Right atrium auricular region (tissue), 2 donors: ENCODE measurements around the gene HOXB8. TPM values are rescaled to one million over a fixed set of nuclear protein-coding genes. Genes with fewer than 3 reads are reported as not detected.

Source experiments
- DNase-seq: peaks from one replicate; pipeline ENCODE4 v3.0.0-alpha.2; 2019; ENCODE audit warnings: low spot score
- H3K27ac ChIP-seq, 2 donors: fragments of 200-600 bp; sonication (generic); 1 replicate in 1 of 2; 2 replicates in 1 of 2; pipeline ENCODE4 v1.5.1; 2016 to 2019
- H3K27me3 ChIP-seq, 2 donors: fragments of 200-600 bp; sonication (generic); one replicate each; pipeline versions ENCODE4 v1.5.1 to v1.6.0; 2017 to 2019
- H3K36me3 ChIP-seq: fragments of 200-600 bp; sonication (generic); one replicate; pipeline ENCODE4 v1.5.1; 2016
- H3K4me1 ChIP-seq, 2 donors: fragments of 200-600 bp; sonication (generic); one replicate each; pipeline versions ENCODE4 v1.5.1 to v1.6.0; 2017 to 2019
- H3K4me3 ChIP-seq, 2 donors: fragments of 200-600 bp; sonication (generic); 1 replicate in 1 of 2; 2 replicates in 1 of 2; pipeline ENCODE4 v1.5.1; 2017 to 2019; ENCODE audit warnings: mild to moderate bottlenecking in 1 of 2, moderate library complexity in 1 of 2
- H3K9me3 ChIP-seq, 2 donors: fragments of 200-600 bp; sonication (generic); one replicate each; pipeline ENCODE4 v1.5.1; 2019
- CTCF ChIP-seq, 2 donors: fragments of 200-600 bp; sonication (generic); IDR thresholded peaks; one replicate each; pipeline ENCODE4 v1.5.1; 2019; ENCODE audit warnings: antibody characterized with exemption in 2 of 2
- total RNA-seq, 2 donors: library from RNA; depleted of rRNA; stranded (reverse); fragments of >200 nt; gene quantifications; one replicate each; pipeline ENCODE4 v1.1.0, GENCODE V29; 2016

The HOXB8 gene
- total RNA-seq, 2 donors from 2014 or later = not detected

DNA sequence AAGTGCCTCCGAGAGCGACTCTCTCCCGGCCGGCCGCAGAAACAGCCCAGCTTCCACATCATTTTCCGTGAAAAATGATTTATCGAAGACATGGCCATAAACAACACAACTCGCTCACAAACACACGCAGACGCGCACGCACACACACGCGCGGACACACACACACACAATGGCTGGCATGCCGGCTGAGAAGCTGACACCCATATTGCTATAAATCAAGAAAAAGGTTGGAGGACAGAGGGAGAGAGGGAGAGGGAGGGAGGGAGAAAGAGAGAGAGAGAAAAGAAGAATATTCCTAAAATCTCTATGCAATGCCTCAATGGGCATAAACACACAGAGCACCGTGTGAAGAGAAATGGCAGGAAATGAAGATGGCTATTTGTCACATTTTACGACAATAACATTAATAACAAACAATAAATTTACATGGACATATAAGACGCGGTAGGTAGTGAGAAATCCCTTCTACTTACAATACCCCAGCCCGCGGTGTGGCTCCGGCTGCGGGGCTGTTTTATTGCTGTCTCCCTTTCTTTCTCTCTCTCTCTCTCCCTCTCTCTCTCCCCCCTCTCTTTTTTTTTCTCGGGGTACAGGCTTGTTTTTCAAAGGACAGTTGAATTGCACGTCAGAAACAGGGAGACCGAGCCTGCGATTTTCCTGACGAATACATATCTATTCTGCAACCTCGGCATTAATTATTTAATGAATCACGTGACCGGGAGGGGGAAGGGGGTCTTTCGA lies 46.4 kb downstream of the HOXB8 start:
- H3K4me1 ChIP-seq = peaks cover 0 to 8% of the 10 kb centered on the region in 2 donors
- H3K27ac ChIP-seq = no peak overlapping the region
- H3K4me3 ChIP-seq = no peak overlapping the region
- DNase-seq = no peak
- H3K9me3 ChIP-seq = no peaks in the 10 kb centered on the region
- no peaks in the 10 kb centered on the region for H3K36me3 ChIP-seq
- TF ChIP-seq CTCF (IDR thresholded peaks at IDR 0.05) = no peak
- H3K27me3 ChIP-seq = peaks cover 0 to 16% of the 10 kb centered on the region in 2 donors

DNA sequence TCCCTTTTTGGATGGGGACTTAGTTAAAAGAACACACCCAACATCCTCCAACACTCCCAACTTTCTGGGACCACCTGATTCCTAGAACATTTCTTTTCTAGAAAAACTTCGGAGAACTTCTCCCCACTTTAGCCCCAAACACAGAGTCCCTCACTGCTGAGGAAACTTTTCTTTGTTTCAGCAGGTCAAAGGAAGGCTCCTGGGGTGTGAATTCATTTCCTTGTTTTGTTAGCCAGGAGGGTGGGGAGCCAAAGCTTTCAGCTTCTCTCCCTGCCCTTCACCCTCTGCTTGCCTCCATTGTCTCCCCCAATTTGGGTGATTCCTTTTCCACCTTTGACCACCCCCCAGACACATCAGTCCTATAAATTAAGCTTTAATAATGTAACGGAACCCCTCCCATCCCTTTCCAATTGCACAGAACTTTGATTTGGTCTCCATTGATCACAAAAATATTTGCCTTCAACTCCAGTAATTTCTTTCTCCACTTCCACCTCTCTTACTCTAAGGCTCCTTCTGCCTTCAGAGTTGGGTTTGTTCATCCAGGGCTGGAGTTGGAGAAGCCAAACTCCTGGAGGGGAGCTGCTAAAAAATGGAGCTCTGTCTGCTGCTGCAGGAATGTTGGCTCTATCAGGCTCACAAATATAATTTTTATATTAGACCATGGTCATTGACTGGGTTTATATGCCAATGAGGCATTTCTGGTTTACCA lies 47.3 kb downstream of the HOXB8 start:
- peaks cover 0 to 18% of the 10 kb centered on the region in 2 donors for H3K27me3 ChIP-seq
- no peaks in the 10 kb centered on the region for H3K9me3 ChIP-seq
- H3K4me3 ChIP-seq = no peak overlapping the region
- H3K4me1 ChIP-seq = peaks cover 0 to 8% of the 10 kb centered on the region in 2 donors
- DNase-seq = no peak
- H3K27ac ChIP-seq = peak overlapping the region in 1 of 2 donors; percentile 34
- TF ChIP-seq CTCF (IDR thresholded peaks at IDR 0.05) = no peak
- no peaks in the 10 kb centered on the region for H3K36me3 ChIP-seq

- peaks cover 0 to 8% of the 10 kb centered on the region in 2 donors for H3K4me1 ChIP-seq
- peak overlapping the region in 1 of 2 donors; percentile 34 for H3K27ac ChIP-seq
- peaks cover 0 to 18% of the 10 kb centered on the region in 2 donors for H3K27me3 ChIP-seq
- H3K9me3 ChIP-seq = no peaks in the 10 kb centered on the region
- H3K36me3 ChIP-seq = no peaks in the 10 kb centered on the region
- TF ChIP-seq CTCF (IDR thresholded peaks at IDR 0.05) = no peak
- no peak overlapping the region for H3K4me3 ChIP-seq
- DNase-seq = no peak
These were observed 47.9 kb downstream of the HOXB8 start for GRCh38 chr17:48567209-48567608.

DNA sequence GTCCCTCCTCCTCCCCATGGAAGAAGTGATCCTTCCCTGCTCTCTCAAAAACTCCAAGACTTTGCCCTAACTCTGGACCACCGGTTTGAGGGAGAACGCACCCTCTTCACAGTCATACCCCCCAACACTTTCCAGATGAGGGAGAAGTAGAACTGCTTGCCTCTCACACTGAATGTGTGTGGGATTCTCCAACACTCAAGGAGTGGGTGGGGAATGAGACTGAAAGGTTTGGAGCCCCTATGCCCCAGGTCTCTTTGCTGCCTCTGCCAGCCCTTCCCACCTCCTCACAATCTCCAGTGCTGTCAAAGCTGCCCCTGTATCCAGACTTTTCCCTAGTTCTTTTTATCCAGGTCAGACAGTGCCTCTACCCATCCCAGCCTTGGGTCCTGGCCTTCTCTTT lies 48.4 kb downstream of the HOXB8 start:
- no peak for TF ChIP-seq CTCF (IDR thresholded peaks at IDR 0.05)
- peaks cover 0 to 18% of the 10 kb centered on the region in 2 donors for H3K27me3 ChIP-seq
- no peaks in the 10 kb centered on the region for H3K36me3 ChIP-seq
- no peaks in the 10 kb centered on the region for H3K9me3 ChIP-seq
- no peak for DNase-seq
- no peak overlapping the region for H3K27ac ChIP-seq
- no peak overlapping the region for H3K4me3 ChIP-seq
- H3K4me1 ChIP-seq = peaks cover 0 to 8% of the 10 kb centered on the region in 2 donors

- Histone ChIP-seq H3K4me1 (peaks cover 0 to 8% of the 10 kb centered on the region in 2 donors), H3K27ac (no peak overlapping the region), H3K9me3 (no peaks in the 10 kb centered on the region), H3K27me3 (peaks cover 0 to 18% of the 10 kb centered on the region in 2 donors), H3K4me3 (no peak overlapping the region), H3K36me3 (no peaks in the 10 kb centered on the region)
- no peak for DNase-seq
- TF ChIP-seq CTCF (IDR thresholded peaks at IDR 0.05) = no peak
These were observed 49.0 kb downstream of the HOXB8 start for GRCh38 chr17:48565925-48566710.
